Stimulated activated naive CD4-positive, alpha-beta T cell (primary cell): ENCODE measurements around the gene TINCR.

Experiments
- DNase-seq, 6 experiments: peaks; one replicate each; lab custom pipeline; 2025; lab: John Stamatoyannopoulos, UW

The TINCR gene

GRCh38 chr19:5512715-5513114 lies 55.0 kb downstream of the TINCR start:
- no peak for DNase-seq
